Measurements from ENCODE around the gene BRSK2.
"Not testable (repeated sequence)": the region's sequence is repeated elsewhere in the genome, so short reads cannot be mapped to it uniquely, and the experiment has no call there.

BRSK2 gene

GRCh38 chr11:1410366-1411291 lies 20.9 kb downstream of the BRSK2 start:
- no peak for FAIRE-seq

- FAIRE-seq: no peak
These were observed 21.6 kb downstream of the BRSK2 start for GRCh38 chr11:1411301-1411700.

- FAIRE-seq: not testable (repeated sequence)
These were observed 22.0 kb downstream of the BRSK2 start for GRCh38 chr11:1411739-1412138.

- no peak for FAIRE-seq
These were observed 22.8 kb downstream of the BRSK2 start for GRCh38 chr11:1412377-1413095.

GRCh38 chr11:1414650-1415049 lies 24.9 kb downstream of the BRSK2 start:
- no peak for FAIRE-seq

- FAIRE-seq: no peak
These were observed 25.9 kb downstream of the BRSK2 start for GRCh38 chr11:1415631-1416030.

- not testable (repeated sequence) for FAIRE-seq
These were observed 28.6 kb downstream of the BRSK2 start for GRCh38 chr11:1418192-1418795.

GRCh38 chr11:1419811-1420210 lies 30.1 kb downstream of the BRSK2 start:
- no peak for FAIRE-seq

GRCh38 chr11:1421291-1421690 lies 31.6 kb downstream of the BRSK2 start:
- no peak for FAIRE-seq

- FAIRE-seq: no peak
These were observed 32.7 kb downstream of the BRSK2 start for GRCh38 chr11:1422481-1422880.

GRCh38 chr11:1422981-1423380 lies 33.2 kb downstream of the BRSK2 start:
- no peak for FAIRE-seq

GRCh38 chr11:1423406-1423805 lies 33.7 kb downstream of the BRSK2 start:
- not testable (repeated sequence) for FAIRE-seq

- no peak for FAIRE-seq
These were observed 35.3 kb downstream of the BRSK2 start for GRCh38 chr11:1425006-1425405.

GRCh38 chr11:1425439-1425838 lies 35.7 kb downstream of the BRSK2 start:
- no peak for FAIRE-seq

GRCh38 chr11:1428762-1429316 lies 39.1 kb downstream of the BRSK2 start:
- no peak for FAIRE-seq

- FAIRE-seq: no peak
These were observed 43.8 kb downstream of the BRSK2 start for GRCh38 chr11:1433568-1433967.

GRCh38 chr11:1433977-1434640 lies 44.4 kb downstream of the BRSK2 start:
- no peak for FAIRE-seq

GRCh38 chr11:1435479-1435819 lies 45.7 kb downstream of the BRSK2 start:
- FAIRE-seq: not testable (repeated sequence)

- no peak for FAIRE-seq
These were observed 46.2 kb downstream of the BRSK2 start for GRCh38 chr11:1435820-1436467.

GRCh38 chr11:1436468-1437039 lies 46.8 kb downstream of the BRSK2 start:
- no peak for FAIRE-seq

GRCh38 chr11:1437500-1437899 lies 47.8 kb downstream of the BRSK2 start:
- FAIRE-seq: no peak
